SK-N-SH treated with all-trans-retinoic acid at 6 μM for 48 hours (cell line): ENCODE results near the gene ABCC10.
"Not testable (repeated sequence)": the region's sequence is repeated elsewhere in the genome, so short reads cannot be mapped to it uniquely, and the experiment has no call there.

Source experiments
- ATAC-seq: fragments of 200-7000 bp; cut with Tn5 transposase; 3 replicates; pipeline ENCODE4 v1.9.1; 2020; ENCODE audit warnings: mild to moderate bottlenecking, moderate library complexity
- ARNTL ChIP-seq: fragments of 450-650 bp; formaldehyde crosslinking; IDR thresholded peaks from 2 replicates; pipeline ENCODE4 v1.5.0; 2020; ENCODE audit warnings: low read depth, mild to moderate bottlenecking, moderate library complexity, borderline replicate concordance
- BACH2 ChIP-seq: fragments of 250-450 bp; sonication (Bioruptor Pico); IDR thresholded peaks from 2 replicates; pipeline ENCODE4 v1.9.0; 2021; ENCODE audit warnings: mild to moderate bottlenecking, borderline replicate concordance
- CSDC2 ChIP-seq: fragments of 250-450 bp; sonication (Bioruptor Pico); IDR thresholded peaks from 2 replicates; pipeline ENCODE4 v1.5.0; 2020; ENCODE audit warnings: mild to moderate bottlenecking, moderate library complexity
- ESRRG ChIP-seq: fragments of 250-450 bp; sonication (Bioruptor Pico); IDR thresholded peaks from 2 replicates; pipeline ENCODE4 v1.6.1; 2021; ENCODE audit warnings: mild to moderate bottlenecking
- GLIS3 ChIP-seq: fragments of 250-450 bp; sonication (Bioruptor Pico); IDR thresholded peaks from 2 replicates; pipeline ENCODE4 v1.5.0; 2020; ENCODE audit warnings: mild to moderate bottlenecking, moderate library complexity
- ISL1 ChIP-seq: fragments of 250-450 bp; sonication (Bioruptor Pico); IDR thresholded peaks from 2 replicates; pipeline ENCODE4 v2.1.2; 2022; ENCODE audit warnings: mild to moderate bottlenecking, moderate library complexity
- OSR1 ChIP-seq: fragments of 250-450 bp; sonication (Bioruptor Pico); IDR thresholded peaks from 2 replicates; pipeline ENCODE4 v1.8.0; 2022; ENCODE audit warnings: moderate library complexity, mild to moderate bottlenecking, inconsistent platforms
- RARB ChIP-seq: fragments of 250-450 bp; sonication (Bioruptor Pico); IDR thresholded peaks from 2 replicates; pipeline ENCODE4 v1.8.0; 2021; ENCODE audit warnings: mild to moderate bottlenecking, moderate library complexity
- SNAI2 ChIP-seq: fragments of 250-450 bp; sonication (Bioruptor Pico); IDR thresholded peaks from 2 replicates; pipeline ENCODE4 v1.5.0; 2020; ENCODE audit warnings: mild to moderate bottlenecking, moderate library complexity
- TCF4 ChIP-seq: fragments of 250-450 bp; sonication (Bioruptor Pico); IDR thresholded peaks from 2 replicates; pipeline ENCODE4 v1.8.0; 2021; ENCODE audit warnings: mild to moderate bottlenecking, moderate library complexity, borderline replicate concordance
- TOX ChIP-seq: fragments of 250-450 bp; sonication (Bioruptor Pico); IDR thresholded peaks from 2 replicates; pipeline ENCODE4 v1.8.0; 2021; ENCODE audit warnings: mild to moderate bottlenecking, moderate library complexity, borderline replicate concordance
- TSHZ2 ChIP-seq: fragments of 250-450 bp; sonication (Bioruptor Pico); IDR thresholded peaks from 2 replicates; pipeline ENCODE4 v1.5.0; 2020; ENCODE audit warnings: mild to moderate bottlenecking, moderate library complexity
- ZC3H10 ChIP-seq: fragments of 250-450 bp; sonication (Bioruptor Pico); IDR thresholded peaks from 2 replicates; pipeline ENCODE4 v1.5.1; 2021; ENCODE audit warnings: mild to moderate bottlenecking, moderate library complexity
- ZFP3 ChIP-seq: fragments of 250-450 bp; sonication (Bioruptor Pico); IDR thresholded peaks from 2 replicates; pipeline ENCODE4 v1.5.0; 2020; ENCODE audit warnings: mild to moderate bottlenecking, moderate library complexity
- ZNF565 ChIP-seq: fragments of 450-650 bp; formaldehyde crosslinking; conservative IDR thresholded peaks from 2 replicates; pipeline ENCODE4 v1.5.0; 2020; ENCODE audit warnings: low read depth, mild to moderate bottlenecking, moderate library complexity
- ZNF70 ChIP-seq: fragments of 450-650 bp; formaldehyde crosslinking; IDR thresholded peaks from 2 replicates; pipeline ENCODE4 v1.5.0; 2020; ENCODE audit warnings: mild to moderate bottlenecking, moderate library complexity
- ZNF8 ChIP-seq: fragments of 450-650 bp; formaldehyde crosslinking; IDR thresholded peaks from 2 replicates; pipeline ENCODE4 v1.5.0; 2020; ENCODE audit warnings: mild to moderate bottlenecking, moderate library complexity
- TF ChIP-seq, protein P1 (sequence below): fragments of 250-450 bp; sonication (Bioruptor Pico); IDR thresholded peaks from 2 replicates; pipeline ENCODE4 v1.5.1; 2021; ENCODE audit warnings: mild to moderate bottlenecking, moderate library complexity
- TF ChIP-seq, protein P2 (sequence below): fragments of 250-450 bp; sonication (Bioruptor Pico); IDR thresholded peaks from 2 replicates; pipeline ENCODE4 v1.5.1; 2020; ENCODE audit warnings: low read depth, mild to moderate bottlenecking, moderate library complexity
- TF ChIP-seq, protein P3 (sequence below): fragments of 250-450 bp; sonication (Bioruptor Pico); IDR thresholded peaks from 2 replicates; pipeline ENCODE4 v1.8.0; 2020; ENCODE audit warnings: mild to moderate bottlenecking, moderate library complexity, borderline replicate concordance
- TF ChIP-seq, protein P4 (sequence below): fragments of 250-450 bp; sonication (Bioruptor Pico); IDR thresholded peaks from 2 replicates; pipeline ENCODE4 v1.8.0; 2021; ENCODE audit warnings: low read depth, mild to moderate bottlenecking, moderate library complexity, borderline replicate concordance

Gene ABCC10

DNA sequence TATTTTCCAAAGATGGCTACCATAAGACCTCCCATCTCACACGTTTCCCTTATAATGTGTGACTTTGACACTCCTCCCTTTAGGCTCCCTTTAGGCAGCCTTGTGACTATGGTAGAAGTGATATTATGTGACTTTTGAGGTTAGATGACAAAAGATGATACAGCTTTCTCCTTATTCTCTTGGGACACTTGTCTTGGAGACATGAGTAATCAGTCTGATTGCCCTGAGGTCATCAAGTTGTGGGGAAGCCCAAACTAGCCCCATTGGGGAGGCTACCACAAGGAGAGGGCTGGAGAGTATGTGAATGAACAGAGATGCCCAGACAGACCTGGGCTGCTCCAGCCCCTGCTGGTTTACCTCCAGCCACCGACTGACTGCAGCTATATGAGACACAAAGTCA, 38.6 kb downstream of the ABCC10 start (continued):
- TF ChIP-seq ARNTL (CRISPR knock-in tag) = no peak
- TF ChIP-seq TOX (CRISPR knock-in tag) = no peak
- TF ChIP-seq OSR1 (CRISPR knock-in tag) = no peak
- TF ChIP-seq, protein P1, sequence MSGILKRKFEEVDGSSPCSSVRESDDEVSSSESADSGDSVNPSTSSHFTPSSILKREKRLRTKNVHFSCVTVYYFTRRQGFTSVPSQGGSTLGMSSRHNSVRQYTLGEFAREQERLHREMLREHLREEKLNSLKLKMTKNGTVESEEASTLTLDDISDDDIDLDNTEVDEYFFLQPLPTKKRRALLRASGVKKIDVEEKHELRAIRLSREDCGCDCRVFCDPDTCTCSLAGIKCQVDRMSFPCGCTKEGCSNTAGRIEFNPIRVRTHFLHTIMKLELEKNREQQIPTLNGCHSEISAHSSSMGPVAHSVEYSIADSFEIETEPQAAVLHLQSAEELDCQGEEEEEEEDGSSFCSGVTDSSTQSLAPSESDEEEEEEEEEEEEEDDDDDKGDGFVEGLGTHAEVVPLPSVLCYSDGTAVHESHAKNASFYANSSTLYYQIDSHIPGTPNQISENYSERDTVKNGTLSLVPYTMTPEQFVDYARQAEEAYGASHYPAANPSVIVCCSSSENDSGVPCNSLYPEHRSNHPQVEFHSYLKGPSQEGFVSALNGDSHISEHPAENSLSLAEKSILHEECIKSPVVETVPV (CRISPR knock-in tag) = no peak
- no peak for TF ChIP-seq ZNF565 (CRISPR knock-in tag)
- TF ChIP-seq, protein P2, sequence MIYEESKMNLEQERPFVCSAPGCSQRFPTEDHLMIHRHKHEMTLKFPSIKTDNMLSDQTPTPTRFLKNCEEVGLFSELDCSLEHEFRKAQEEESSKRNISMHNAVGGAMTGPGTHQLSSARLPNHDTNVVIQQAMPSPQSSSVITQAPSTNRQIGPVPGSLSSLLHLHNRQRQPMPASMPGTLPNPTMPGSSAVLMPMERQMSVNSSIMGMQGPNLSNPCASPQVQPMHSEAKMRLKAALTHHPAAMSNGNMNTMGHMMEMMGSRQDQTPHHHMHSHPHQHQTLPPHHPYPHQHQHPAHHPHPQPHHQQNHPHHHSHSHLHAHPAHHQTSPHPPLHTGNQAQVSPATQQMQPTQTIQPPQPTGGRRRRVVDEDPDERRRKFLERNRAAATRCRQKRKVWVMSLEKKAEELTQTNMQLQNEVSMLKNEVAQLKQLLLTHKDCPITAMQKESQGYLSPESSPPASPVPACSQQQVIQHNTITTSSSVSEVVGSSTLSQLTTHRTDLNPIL = no peak
- TF ChIP-seq ZC3H10 = no peak

GRCh38 chr6:43467265-43467664, 39.9 kb downstream of the ABCC10 start:
- ATAC-seq = not testable (repeated sequence)

DNA sequence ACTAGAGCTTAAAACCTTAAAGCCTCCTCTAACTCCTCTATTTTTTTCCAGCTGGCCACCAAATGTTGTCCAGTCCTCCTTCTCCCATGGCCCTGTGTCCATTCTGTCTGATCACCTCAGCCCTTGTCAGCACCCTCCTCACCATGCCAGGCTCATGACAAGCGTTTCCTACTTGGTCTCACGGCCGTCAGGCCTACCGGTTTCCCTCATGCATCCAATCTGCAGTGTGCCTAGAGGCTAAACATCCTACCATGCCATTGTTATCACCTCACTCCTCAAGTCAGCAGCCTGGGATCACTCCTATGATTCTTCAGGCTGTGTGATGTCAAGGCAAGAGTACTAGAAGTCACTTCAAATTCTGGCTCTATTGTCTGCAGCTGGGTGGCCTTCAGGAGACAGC, 40.4 kb downstream of the ABCC10 start:
- TF ChIP-seq ZC3H10 = no peak
- TF ChIP-seq ZNF8 (CRISPR knock-in tag) = no peak
- no peak for TF ChIP-seq RARB
- TF ChIP-seq TCF4 (CRISPR knock-in tag) = no peak
- no peak for TF ChIP-seq ARNTL (CRISPR knock-in tag)
- TF ChIP-seq ZFP3 (CRISPR knock-in tag) = no peak
- TF ChIP-seq ZNF70 (CRISPR knock-in tag) = no peak
- TF ChIP-seq BACH2 (CRISPR knock-in tag) = no peak
- TF ChIP-seq ISL1 (CRISPR knock-in tag) = no peak
- TF ChIP-seq, protein P3, sequence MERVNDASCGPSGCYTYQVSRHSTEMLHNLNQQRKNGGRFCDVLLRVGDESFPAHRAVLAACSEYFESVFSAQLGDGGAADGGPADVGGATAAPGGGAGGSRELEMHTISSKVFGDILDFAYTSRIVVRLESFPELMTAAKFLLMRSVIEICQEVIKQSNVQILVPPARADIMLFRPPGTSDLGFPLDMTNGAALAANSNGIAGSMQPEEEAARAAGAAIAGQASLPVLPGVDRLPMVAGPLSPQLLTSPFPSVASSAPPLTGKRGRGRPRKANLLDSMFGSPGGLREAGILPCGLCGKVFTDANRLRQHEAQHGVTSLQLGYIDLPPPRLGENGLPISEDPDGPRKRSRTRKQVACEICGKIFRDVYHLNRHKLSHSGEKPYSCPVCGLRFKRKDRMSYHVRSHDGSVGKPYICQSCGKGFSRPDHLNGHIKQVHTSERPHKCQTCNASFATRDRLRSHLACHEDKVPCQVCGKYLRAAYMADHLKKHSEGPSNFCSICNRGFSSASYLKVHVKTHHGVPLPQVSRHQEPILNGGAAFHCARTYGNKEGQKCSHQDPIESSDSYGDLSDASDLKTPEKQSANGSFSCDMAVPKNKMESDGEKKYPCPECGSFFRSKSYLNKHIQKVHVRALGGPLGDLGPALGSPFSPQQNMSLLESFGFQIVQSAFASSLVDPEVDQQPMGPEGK = no peak
- TF ChIP-seq TOX (CRISPR knock-in tag) = no peak

GRCh38 chr6:43468240-43468639, 40.9 kb downstream of the ABCC10 start:
- TF ChIP-seq TSHZ2 (CRISPR knock-in tag) (no peak), ZNF70 (CRISPR knock-in tag) (no peak), ARNTL (CRISPR knock-in tag) (no peak), ZNF8 (CRISPR knock-in tag) (no peak), ZC3H10 (no peak), ZFP3 (CRISPR knock-in tag) (no peak), TOX (CRISPR knock-in tag) (no peak), GLIS3 (CRISPR knock-in tag) (no peak), BACH2 (CRISPR knock-in tag) (no peak), RARB (no peak), SNAI2 (CRISPR knock-in tag) (no peak), TCF4 (CRISPR knock-in tag) (no peak), ZNF565 (CRISPR knock-in tag) (no peak), ISL1 (CRISPR knock-in tag) (no peak), OSR1 (CRISPR knock-in tag) (no peak), ESRRG (CRISPR knock-in tag) (no peak), CSDC2 (CRISPR knock-in tag) (no peak)
- TF ChIP-seq, protein P4, sequence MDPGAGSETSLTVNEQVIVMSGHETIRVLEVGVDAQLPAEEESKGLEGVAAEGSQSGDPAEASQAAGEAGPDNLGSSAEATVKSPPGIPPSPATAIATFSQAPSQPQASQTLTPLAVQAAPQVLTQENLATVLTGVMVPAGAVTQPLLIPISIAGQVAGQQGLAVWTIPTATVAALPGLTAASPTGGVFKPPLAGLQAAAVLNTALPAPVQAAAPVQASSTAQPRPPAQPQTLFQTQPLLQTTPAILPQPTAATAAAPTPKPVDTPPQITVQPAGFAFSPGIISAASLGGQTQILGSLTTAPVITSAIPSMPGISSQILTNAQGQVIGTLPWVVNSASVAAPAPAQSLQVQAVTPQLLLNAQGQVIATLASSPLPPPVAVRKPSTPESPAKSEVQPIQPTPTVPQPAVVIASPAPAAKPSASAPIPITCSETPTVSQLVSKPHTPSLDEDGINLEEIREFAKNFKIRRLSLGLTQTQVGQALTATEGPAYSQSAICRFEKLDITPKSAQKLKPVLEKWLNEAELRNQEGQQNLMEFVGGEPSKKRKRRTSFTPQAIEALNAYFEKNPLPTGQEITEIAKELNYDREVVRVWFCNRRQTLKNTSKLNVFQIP (CRISPR knock-in tag) = no peak
- TF ChIP-seq, protein P2 = no peak
- TF ChIP-seq, all 23 proteins: peak for 0
- ATAC-seq = no peak

More for the DNA sequence above, 40.4 kb downstream of the ABCC10 start:
- no peak for ATAC-seq
